GM12878 (cell line): Measurements from ENCODE around the gene ECI1. TPM values are rescaled to one million over a fixed set of nuclear protein-coding genes. Genes with fewer than 3 reads are reported as not detected.

Source experiments
- CBX5 ChIP-seq: sonication (generic); IDR thresholded peaks from 2 replicates; pipeline ENCODE4 v1.6.1; 2016; ENCODE audit warnings: low read depth, moderate library complexity, mild to moderate bottlenecking, inconsistent platforms
- CEBPB ChIP-seq, 2 experiments: fragments of 150-350 bp in 1 of 2; IDR thresholded peaks; 2 replicates each; pipeline ENCODE4 v1.6.1; 2012 to 2014; ENCODE audit warnings: low read depth in 2 of 2, low read length in 2 of 2, borderline replicate concordance in 1 of 2, inconsistent platforms in 1 of 2
- CHD2 ChIP-seq: IDR thresholded peaks from 2 replicates; pipeline ENCODE4 v1.6.1; 2011; ENCODE audit warnings: low read depth, low read length, improper control_type of control experiment, borderline replicate concordance
- CREM ChIP-seq: IDR thresholded peaks from 2 replicates; pipeline ENCODE4 v1.6.1; 2014; ENCODE audit warnings: antibody characterized with exemption, low read depth
- HCFC1 ChIP-seq: fragments of 150-350 bp; IDR thresholded peaks from 2 replicates; pipeline ENCODE4 v1.6.1; 2014; ENCODE audit warnings: low read length
- HDAC6 ChIP-seq: fragments of 200-600 bp; sonication (generic); IDR thresholded peaks from one replicate; pipeline ENCODE4 v1.8.0; 2017; ENCODE audit warnings: antibody characterized with exemption; ENCODE audit not compliant: unreplicated experiment
- IKZF1 ChIP-seq: fragments of 450-650 bp; conservative IDR thresholded peaks from 2 replicates; pipeline ENCODE4 v1.6.1; 2017; ENCODE audit warnings: antibody characterized with exemption, mild to moderate bottlenecking
- MEF2A ChIP-seq: IDR thresholded peaks from 2 replicates; pipeline ENCODE4 v1.6.1; 2011; ENCODE audit warnings: low read depth, mild to moderate bottlenecking, low read length, moderate library complexity; ENCODE audit not compliant: insufficient read depth
- MEF2B ChIP-seq: fragments of 450-650 bp; IDR thresholded peaks from 2 replicates; pipeline ENCODE4 v1.6.1; 2018; ENCODE audit warnings: mild to moderate bottlenecking, moderate library complexity; ENCODE audit not compliant: partially characterized antibody, poor library complexity, severe bottlenecking
- MYC ChIP-seq: IDR thresholded peaks from 2 replicates; pipeline ENCODE4 v1.6.1; 2011; ENCODE audit warnings: mild to moderate bottlenecking, low read length, moderate library complexity, inconsistent platforms; ENCODE audit not compliant: insufficient read depth, insufficient replicate concordance, insufficient read length, severe bottlenecking
- SUZ12 ChIP-seq: fragments of 200-600 bp; sonication (generic); IDR thresholded peaks from one replicate; pipeline ENCODE4 v1.6.1; 2018; ENCODE audit warnings: antibody characterized with exemption, mild to moderate bottlenecking; ENCODE audit not compliant: unreplicated experiment
- TCF3 ChIP-seq: IDR thresholded peaks from 2 replicates; pipeline ENCODE4 v1.6.1; 2012; ENCODE audit warnings: low read depth, mild to moderate bottlenecking, low read length, borderline replicate concordance; ENCODE audit not compliant: insufficient read depth
- ZBED1 ChIP-seq: IDR thresholded peaks from 2 replicates; pipeline ENCODE4 v1.6.1; 2016; ENCODE audit warnings: borderline replicate concordance
- ZBTB40 ChIP-seq: fragments of 450-650 bp; IDR thresholded peaks from 2 replicates; pipeline ENCODE4 v1.6.1; 2016; ENCODE audit warnings: mild to moderate bottlenecking, moderate library complexity, borderline replicate concordance
- polyA plus RNA-seq, 11 experiments: library from polyadenylated mRNA; depleted of rRNA in 4 of 11; unstranded in 6 of 11; stranded (reverse) in 5 of 11; fragments of >200 nt; fragmentation: Nextera tagmentation in 4 of 11; fragmentation: Illumina TruSeq in 1 of 11; extraction: Ambion mirVana in 4 of 11; extraction: Trizol in 1 of 11; gene quantifications; 1 replicate in 1 of 11; 2 replicates in 10 of 11; pipeline versions ENCODE4 v1.2.1 to v1.2.3, GENCODE V29; 2011 to 2016; ENCODE audit warnings: inconsistent platforms in 2 of 11, missing spikeins in 2 of 11, low read depth in 1 of 11
- total RNA-seq, 4 experiments: library from RNA; depleted of rRNA in 3 of 4; stranded (reverse); fragments of >200 nt in 3 of 4; fragmentation: Illumina TruSeq in 1 of 4; extraction: Trizol in 1 of 4; gene quantifications; 2 replicates each; pipeline versions ENCODE4 v1.2.1 to v1.2.3, GENCODE V29; 2013 to 2021
- TF ChIP-seq, protein P1 (sequence below): fragments of 450-650 bp; formaldehyde crosslinking; IDR thresholded peaks from 2 replicates; pipeline ENCODE4 v1.4.0; 2022; ENCODE audit warnings: mild to moderate bottlenecking, moderate library complexity
- TF ChIP-seq, protein P2 (sequence below): fragments of 450-650 bp; IDR thresholded peaks from 2 replicates; pipeline ENCODE4 v1.6.1; 2017; ENCODE audit warnings: antibody characterized with exemption, mild to moderate bottlenecking, moderate library complexity

ECI1 gene
- total and polyA plus RNA-seq, 10 of the 15 experiments (the other 5 are each of a cell fraction or from before 2014, with no cell fraction given) = 2.2 to 82.1 (median 24.8) TPM

- TF ChIP-seq ZBTB40 (no peak), TCF3 (peak; percentile 12; the same call in 1 of the 2 replicates), ZBED1 (0 out of 2 replicates have a peak, but pooled peaks have one; percentile 40), HCFC1 (peak; percentile 31; the same call in 1 of the 2 replicates), MYC (no peak), MEF2A (no peak), CEBPB (IDR thresholded peaks at IDR 0.05; ENCODE audit: borderline replicate concordance in 1 of 2, low read depth in 2 of 2, low read length in 2 of 2) (peak in 1 of 2 experiments; percentile 3; a peak in 1 of 4 replicates), CBX5 (no peak), CHD2 (no peak), MEF2B (no peak), SUZ12 (no peak), IKZF1 (peak; percentile 88), CREM (no peak), HDAC6 (peak; percentile 69)
- TF ChIP-seq, protein P1, sequence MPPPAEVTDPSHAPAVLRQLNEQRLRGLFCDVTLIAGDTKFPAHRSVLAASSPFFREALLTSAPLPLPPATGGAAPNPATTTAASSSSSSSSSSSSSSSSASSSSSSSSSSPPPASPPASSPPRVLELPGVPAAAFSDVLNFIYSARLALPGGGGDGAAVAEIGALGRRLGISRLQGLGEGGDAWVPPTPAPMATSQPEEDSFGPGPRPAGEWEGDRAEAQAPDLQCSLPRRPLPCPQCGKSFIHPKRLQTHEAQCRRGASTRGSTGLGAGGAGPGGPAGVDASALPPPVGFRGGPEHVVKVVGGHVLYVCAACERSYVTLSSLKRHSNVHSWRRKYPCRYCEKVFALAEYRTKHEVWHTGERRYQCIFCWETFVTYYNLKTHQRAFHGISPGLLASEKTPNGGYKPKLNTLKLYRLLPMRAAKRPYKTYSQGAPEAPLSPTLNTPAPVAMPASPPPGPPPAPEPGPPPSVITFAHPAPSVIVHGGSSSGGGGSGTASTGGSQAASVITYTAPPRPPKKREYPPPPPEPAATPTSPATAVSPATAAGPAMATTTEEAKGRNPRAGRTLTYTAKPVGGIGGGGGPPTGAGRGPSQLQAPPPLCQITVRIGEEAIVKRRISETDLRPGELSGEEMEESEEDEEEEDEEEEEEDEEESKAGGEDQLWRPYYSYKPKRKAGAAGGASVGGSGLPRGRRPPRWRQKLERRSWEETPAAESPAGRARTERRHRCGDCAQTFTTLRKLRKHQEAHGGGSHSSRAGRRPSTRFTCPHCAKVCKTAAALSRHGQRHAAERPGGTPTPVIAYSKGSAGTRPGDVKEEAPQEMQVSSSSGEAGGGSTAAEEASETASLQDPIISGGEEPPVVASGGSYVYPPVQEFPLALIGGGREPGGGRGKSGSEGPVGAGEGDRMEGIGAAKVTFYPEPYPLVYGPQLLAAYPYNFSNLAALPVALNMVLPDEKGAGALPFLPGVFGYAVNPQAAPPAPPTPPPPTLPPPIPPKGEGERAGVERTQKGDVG = no peak
- TF ChIP-seq, protein P2, sequence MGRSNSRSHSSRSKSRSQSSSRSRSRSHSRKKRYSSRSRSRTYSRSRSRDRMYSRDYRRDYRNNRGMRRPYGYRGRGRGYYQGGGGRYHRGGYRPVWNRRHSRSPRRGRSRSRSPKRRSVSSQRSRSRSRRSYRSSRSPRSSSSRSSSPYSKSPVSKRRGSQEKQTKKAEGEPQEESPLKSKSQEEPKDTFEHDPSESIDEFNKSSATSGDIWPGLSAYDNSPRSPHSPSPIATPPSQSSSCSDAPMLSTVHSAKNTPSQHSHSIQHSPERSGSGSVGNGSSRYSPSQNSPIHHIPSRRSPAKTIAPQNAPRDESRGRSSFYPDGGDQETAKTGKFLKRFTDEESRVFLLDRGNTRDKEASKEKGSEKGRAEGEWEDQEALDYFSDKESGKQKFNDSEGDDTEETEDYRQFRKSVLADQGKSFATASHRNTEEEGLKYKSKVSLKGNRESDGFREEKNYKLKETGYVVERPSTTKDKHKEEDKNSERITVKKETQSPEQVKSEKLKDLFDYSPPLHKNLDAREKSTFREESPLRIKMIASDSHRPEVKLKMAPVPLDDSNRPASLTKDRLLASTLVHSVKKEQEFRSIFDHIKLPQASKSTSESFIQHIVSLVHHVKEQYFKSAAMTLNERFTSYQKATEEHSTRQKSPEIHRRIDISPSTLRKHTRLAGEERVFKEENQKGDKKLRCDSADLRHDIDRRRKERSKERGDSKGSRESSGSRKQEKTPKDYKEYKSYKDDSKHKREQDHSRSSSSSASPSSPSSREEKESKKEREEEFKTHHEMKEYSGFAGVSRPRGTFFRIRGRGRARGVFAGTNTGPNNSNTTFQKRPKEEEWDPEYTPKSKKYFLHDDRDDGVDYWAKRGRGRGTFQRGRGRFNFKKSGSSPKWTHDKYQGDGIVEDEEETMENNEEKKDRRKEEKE = no peak
Measured at GRCh38 chr16:2251296-2252111, at the start of gene ECI1 (continued).
